Measurements from ENCODE around the gene UNC5B. TPM values are rescaled to one million over a fixed set of nuclear protein-coding genes. Genes with fewer than 3 reads are reported as not detected.

The UNC5B gene
- total RNA-seq, 2 experiments from 2014 or later: 0.08 to 0.15 TPM

DNA sequence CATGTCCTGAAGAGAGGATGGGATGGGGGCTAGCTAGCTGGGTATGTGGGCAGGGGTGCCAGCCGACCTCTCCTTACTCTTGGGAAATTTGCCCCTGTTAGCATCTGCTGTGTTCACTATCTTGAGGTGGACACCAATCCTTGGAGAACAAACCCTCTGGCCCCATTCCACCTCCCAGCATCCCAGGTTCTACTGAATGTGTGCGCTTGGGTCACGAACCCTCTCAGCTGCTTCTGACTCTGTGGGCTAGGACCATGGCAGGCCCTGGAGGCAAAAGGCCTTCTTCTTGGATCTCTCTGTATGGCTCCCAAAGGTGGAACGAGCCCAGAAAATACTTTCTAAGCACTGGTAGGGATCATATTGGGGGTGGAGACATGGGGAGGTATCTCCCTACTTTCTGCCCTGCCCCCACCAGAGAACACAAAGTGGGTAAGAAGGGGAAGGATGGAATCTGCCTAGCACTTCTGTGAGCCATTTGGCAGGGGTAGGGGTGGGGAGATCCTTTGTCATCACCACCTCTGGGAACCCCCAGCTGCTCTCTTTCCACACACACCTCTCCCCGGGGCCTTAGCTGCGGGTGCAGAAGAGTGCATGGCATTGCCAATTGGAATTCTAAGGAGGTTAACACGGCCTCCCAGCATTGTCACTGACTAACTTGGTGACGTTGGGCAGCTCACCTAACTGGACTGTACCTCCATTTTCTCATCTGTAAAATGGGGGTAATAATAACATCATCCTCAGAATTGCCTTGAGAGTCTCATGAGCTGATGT is 7.7 kb downstream of the UNC5B start:
- ChIA-PET CTCF (no interaction called here), POLR2A (interaction anchor here (0.5 kb wide), 1 partner anchor 239 kb away, joined by 4 read pairs; no protein-coding TSS in a partner anchor)

DNA sequence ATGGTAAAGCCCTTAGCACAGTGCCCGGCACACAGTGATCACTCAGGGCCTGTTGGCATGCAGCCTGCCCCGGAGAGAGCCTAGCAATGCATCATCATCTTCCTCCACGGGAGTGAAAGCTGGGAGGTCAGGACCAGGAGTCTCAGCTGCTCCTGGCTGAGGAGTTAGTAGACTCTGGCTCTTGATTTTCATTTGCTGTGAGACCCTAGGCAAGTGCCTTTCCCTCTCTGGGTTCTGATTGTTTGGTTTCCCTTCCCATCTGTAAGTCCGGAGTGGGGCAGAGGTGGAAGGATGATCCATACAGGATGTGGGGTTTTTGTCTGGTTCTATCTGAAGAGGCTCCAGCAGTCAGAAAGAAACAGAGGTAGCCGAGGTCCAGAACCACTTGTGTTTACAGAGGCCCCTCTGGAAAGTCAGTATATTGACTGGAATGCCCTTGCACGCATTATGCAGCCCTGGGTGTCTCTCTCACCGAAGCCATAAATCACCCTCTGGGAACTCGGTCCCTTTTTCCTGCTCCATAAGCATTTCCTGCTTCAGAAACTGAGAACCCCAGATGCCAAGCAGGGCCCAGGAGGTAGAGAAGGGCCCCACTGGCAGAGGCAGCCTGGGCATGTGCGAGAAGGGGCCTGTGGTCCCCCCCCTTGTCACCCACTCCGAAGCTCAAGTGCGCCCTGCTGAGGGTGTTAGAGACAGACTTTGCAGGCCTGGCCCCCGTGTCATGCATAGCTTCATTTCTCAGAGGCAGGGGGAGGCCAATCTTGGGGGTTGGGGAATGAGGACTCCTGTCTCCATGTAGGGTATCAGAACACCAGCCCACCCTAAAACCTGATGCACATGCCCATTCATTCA is 8.5 kb downstream of the UNC5B start:
- POLR2A ChIA-PET: interaction anchor here (0.5 kb wide), 1 partner anchor 240 kb away, joined by 4 read pairs; no protein-coding TSS in a partner anchor
- CTCF ChIA-PET: no interaction called here

DNA sequence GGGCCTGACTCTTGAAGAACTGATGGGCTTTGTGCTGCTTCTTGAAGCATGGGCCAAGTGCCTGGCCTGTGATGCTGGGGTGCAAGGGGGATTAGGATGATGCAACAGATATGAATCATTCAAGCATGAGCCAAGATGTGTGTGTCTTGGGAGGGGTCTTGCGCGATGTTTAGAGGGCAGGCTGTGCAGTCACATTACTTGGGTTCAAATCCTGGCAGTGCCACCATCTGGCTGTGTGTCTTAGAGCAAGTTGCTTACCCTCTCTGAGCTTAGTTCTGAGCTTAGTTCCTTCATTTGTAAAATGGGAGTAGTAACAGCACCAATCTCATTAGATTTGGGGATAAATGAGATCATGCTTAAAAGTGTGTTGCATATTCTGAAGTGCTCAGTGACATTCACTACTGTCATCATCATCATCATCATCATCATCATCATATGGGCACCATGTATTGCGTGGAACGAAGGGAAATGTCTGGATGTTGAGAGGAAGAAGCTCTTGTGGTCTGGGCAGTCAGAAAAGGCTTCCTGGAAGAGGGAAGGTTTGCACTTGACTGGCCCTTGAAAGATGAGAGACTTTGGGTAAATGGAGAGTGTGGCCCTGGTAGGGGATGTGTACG is 9.3 kb downstream of the UNC5B start:
- ChIA-PET POLR2A (no interaction called here), CTCF (no interaction called here)

DNA sequence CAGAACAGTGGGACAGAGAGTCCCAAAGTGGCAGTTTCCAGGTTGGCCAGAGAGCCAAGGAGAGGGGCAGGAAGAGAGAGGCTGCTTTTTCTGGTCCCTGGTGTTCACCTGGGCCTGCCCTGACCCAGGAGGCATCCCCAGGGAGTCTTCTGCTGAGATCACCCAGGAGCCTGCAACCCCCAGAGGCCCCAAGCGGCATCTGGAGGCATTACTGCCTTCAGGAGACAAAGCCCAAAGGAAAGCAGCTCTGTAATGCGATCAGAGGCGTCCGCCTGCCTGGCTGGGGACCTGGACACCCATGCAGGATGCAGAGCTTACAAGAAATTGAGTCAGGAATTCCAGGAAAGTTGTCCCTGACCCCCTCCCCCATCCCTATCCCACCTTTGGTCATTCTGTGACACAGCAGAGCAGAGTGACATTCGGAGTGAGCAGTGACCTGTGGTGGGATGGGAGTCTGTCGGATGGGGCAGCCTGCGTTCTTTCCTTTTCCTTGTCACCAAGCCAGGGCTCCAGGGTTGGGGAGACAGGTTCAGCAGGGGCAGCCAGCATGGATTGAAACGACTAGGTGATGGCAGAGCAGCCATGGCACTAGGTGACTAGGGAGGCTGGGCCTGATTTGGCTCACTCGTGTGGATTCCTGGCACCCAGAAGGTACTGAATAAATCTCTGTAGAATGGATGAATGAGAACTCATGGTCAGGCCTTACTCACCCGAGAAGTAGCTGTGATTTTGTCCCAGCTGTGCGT is 10.4 kb downstream of the UNC5B start:
- POLR2A ChIA-PET: no interaction called here

DNA sequence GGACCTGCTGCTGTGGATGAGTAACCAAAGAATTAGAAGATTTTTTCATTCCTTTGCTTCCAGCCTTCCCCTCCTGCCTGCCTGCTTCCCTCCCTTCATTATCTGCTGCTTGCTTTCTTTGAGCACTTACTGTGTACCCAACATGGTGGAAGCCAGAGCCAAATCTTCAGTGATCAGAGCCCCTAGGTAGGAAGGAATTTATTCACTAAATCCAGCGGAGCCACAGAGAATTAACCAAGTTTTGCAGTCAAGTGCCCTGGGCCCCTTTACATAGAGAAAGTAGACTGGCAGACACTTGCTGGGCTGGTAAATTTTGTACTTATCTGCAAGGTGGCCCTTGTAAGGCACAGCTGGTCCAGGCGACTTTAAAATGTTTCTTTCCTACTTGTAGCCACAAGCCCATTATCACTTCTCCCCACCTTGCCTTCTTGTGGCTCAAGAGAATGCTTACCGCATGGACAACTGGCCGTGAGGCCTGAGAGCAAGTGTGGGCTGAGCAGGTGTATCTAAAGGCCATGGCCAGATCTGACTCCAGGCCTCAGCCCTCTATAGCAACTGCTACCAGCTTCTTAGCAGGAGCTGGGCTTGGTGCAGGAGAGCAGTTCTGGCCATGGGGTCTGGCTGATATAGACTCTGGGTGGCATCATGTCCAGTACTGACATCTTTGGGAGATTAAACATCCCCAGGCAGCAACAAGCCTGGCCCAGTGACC is 11.1 kb downstream of the UNC5B start:
- POLR2A ChIA-PET: no interaction called here
- CTCF ChIA-PET: no interaction called here

More for the DNA sequence above, 10.4 kb downstream of the UNC5B start:
- CTCF ChIA-PET: no interaction called here

DNA sequence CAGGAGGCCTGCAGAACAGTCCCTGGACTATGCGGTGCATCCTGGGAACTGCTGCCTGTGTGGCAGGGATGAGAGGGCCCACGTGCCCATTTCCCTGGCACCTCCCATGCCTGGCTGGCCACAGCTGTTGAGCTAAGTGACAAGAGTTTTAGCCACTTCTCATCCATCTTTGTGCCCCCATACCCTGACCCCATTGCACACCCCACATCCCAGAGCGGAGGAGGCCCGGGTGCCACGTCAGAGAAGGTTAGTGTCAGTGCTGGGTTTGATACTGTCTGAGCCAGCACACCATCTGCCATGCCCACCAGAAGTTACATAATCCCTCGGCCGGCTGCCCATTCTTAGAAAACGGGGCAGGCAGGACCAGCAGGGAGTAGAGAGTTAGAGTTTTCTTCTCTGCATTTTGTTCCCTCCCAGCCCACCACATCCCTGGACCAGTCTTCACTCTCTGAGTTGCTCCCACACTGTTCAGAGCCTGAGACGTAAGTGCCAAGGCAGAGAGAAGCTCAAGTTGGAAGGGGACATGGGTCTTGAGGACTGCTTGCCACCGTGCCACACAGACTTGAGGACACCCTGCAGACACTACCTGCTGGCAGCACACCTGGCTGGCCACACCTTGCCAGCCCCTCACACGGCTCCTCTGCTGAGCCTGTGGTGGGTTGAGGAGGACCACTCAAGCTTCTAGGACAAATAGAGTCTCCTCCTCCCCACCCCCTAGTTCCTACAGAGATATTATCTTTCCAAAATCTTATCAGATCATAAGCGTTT is 13.1 kb downstream of the UNC5B start:
- CTCF ChIA-PET: no interaction called here
- POLR2A ChIA-PET: no interaction called here

DNA sequence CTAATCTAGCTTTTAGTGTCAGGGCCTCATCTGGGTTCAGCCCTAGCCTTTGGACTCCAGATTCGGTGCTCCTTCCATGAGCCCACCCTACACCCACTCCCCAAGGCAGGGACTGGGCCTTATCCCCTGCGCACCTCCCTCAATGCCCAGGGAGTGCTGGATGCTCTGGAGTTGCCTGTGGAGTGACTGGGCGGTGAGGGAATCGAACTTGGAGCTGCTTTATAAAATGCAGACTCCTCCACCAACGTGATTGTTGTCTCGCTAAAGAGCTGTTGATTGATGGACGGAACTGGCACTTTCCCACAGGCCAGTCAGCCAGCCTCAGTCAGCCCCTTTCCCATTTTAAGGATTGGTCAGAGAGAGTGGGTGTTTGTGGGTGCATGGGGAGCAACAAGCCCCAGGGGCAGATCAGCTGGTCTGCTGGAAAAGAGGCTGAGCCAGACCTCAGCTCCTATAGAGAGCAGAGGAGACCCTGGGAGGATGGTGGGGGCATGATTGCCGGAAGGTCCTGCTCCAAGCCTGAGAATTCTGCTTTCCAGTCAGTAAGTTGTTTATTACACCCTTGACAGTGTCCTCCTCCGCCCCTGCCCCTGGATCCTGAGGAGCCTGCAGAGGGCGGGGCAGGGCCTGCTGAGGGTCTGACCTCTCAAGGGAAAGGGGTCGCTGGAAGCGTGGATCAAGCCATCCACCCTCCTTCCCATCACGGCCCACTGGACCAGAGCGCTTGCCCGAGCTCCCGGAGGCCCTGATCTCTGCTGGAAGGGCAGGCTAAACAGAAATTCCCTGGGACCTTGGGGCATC is 16.7 kb downstream of the UNC5B start:
- ChIA-PET POLR2A (no interaction called here), CTCF (no interaction called here)

DNA sequence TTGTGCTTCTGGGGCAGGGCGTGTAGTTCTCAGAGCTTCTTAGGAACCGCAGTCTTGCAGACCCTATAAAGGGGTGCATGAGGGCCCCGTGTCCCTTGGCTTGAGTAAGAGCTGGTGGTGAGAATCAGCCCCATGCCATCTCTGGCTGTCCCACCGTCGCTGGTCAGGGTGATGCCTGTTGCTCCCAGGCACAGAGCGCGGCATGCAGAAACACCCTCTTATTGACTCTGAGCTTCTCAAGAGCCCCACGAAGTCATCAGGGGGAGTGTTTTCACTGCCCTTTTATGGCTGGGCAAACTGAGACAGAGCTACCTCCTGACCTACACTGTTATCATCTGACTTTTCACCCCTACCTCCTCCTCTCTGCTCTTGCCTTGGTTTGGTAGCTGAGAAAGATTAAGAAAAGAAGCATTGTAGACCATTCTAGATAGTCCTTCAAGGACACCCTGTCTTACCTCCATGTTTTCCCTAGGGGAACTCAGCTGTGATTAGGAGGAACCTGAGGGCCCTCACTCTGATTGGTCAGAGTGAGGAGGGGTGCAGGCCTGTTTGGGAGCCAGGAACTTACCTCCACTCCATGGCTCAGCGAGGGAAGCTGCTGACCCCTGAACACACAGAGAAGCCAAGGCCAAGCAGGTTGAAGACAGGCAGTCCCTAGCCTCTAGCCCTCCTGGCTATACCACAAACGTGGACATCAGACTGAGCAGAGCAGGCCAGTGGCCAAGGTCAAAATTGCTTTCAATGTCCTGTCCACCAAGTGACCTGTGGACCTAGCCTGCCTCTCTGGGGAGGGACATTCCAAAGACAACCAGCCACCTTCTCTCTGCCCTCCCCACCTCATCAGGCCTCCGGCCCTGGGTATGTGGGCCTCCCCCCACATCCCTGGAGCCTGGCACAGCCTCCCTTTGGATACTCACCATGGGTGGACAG is 17.6 kb downstream of the UNC5B start:
- ChIA-PET CTCF (no interaction called here), POLR2A (no interaction called here)

DNA sequence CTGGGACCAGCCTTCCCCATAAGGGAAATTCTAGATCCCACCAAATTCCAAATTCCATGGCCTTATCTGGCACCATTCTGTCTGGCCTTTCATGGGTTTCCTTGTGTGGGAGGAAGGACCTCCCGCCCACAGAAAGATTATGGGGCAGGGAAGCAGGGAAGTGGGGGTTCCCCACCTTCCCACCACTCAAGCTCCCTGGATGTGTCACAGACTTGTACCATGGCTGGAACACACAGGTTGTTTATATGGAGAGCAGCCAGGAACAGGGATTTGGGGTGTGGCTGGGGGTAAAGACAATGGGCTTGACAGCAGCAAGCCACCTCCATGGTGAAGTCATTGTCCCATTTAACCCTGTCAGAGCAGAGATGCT is 18.3 kb downstream of the UNC5B start:
- POLR2A ChIA-PET: no interaction called here
- CTCF ChIA-PET: no interaction called here

DNA sequence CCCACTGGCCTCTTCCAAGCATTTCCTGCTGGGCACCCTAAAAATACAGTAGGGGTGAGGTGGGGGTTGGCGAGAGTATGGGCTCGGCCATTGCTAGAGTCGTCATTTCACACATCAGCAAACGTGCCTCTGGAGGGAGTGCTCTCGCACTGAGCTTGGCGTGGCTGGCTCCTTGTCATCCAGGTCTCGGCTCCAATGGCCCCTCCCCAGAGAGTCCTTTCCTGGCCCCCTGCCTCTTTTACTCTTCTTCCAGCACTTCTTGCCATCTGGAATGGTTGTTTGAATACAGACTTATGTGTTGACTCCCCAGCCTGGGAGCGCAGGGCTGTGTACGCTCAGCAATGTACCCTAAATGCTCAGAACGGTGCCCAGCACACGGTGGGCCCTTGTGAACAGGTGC is 18.8 kb downstream of the UNC5B start:
- ChIA-PET POLR2A (no interaction called here), CTCF (no interaction called here)

DNA sequence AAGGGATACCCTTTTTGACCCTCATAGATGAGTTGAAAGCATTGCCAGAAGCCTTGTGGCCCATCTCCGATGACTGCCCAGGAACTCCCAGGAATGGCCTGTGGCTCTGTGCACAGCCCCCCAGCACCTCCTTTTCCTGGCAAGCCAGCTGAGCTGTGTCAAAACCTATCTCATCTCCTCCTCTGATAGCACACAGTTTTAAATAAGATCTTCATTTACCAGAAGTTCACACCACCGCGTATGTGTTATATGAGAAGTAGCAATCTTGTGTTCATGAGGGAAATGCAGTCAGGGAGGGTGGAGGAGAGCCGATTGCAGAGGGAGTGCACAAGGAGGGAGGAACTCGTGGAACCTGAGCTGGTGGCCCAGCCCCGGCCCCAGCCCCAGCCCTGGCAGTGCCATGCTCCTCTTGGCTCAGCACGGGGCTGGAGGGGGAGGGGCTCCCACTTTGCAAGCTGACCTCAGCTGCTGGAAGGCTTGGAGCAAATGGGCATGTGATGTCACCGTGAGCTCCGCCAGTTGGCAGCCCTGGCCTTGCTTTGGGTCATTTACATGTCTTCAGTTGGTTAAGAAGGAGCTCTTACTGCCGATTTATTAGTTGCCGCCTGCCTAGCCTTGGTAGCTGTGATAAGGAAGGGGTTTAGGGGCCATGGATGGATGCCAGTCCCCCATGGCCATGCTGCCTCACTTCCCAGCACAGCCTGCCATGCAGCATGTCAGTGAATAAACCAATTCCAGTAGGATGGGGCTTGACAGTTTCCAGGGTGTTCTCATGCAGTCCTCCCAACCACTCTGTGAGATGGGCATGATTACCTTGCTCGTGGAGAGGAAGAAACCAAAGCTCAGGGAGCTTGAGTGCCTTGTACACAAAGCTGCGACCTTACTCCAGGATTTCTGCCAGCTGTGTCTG is 20.0 kb downstream of the UNC5B start:
- CTCF ChIA-PET: no interaction called here
- POLR2A ChIA-PET: no interaction called here

DNA sequence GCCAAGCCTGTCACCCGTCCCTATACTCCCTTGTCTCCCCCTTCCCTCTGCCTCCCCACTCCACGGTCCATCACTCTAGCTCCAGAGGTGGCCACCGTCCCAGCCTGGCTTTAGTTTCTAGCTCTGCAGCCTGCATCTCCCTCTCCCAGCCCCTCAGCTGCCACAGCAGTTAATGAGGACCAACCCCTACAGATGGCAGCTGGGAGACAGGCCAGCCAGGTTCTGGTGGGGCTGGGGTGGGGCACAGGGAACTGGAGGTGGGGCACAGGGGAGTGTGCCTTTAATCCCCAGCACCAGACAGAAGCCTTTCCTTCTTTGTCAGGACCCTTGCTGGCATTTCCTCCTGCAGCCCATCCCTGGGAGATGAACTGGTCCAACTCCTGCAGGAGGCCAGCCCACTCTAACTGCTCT is 21.1 kb downstream of the UNC5B start:
- ChIA-PET CTCF (no interaction called here), POLR2A (no interaction called here)

DNA sequence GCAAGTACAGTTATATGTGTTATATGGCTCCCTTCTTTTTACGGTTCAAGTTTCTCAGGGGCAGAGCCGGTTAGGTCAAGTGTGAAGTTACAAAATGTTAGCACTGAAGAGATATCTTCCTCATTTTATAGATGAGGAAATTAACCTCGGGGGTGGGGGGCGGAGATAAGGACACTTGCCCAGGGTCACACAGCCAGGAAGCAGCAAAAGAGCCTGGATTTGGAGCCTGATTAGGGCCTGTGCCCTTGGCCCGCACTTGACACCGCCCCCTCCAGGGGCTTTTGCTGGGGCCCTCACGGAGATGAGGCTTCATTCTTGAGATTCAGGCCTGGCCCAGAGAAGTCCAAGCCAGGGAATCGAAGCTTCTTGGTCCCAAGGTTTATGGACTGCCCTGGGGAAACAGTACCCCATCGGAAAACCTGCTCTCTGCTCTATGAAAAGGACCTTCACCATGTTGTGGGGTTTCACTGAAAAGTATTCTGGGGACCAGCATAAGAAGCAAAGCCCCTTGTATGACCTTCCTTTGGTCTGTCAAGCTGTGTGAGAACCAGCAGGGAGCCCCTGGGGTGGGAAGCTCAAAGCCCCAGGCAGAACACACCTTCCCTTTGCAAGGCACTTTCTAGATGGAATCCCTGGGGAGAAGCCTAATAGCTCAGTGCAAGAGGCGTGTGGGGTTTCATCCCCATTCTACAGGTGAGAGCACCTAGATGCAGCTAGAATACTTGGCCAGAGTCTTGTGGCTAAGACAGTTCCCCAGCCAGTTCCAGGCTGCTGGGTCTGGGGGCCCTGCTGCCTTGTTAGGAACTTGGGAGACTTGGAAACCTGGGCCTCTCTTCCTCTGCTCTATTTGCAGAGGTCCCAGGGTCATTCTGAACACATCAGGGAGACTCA is 21.9 kb downstream of the UNC5B start:
- ChIA-PET POLR2A (no interaction called here), CTCF (no interaction called here)

DNA sequence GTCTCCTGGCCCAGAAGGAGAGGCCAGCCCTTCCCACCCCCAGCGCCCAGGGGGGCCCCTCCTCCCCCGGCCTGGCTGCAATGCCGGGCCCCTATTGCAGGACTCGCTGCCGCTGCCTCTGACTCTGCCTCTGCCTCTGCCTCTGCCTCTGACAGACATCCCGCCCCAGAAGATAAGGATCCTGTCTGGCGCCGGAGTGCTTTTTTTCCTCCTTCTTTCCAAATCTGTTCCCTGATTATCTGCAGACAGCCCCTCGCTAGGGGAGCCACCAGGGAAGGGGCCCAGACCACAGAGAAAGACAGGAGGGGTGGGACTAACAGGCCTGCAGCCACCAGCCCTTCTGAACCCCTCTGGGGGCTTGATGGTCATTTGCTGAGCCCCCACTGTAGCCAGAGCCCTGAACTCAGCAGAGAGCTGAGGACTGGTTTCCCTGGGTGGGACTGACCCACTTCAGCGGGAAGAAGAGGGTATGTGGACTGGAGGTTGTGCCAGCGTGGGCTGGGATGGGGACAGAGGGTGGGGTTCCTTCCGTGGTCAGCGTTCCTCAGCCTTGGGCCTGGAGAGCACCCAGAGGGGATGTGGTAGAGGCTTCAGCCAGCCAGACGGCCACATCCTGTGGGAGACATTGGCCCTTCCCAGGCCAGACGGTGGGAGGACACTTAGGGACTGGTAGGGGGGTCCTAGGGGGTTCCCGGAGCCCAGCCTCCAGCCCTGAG is 22.8 kb downstream of the UNC5B start:
- POLR2A ChIA-PET: no interaction called here
- CTCF ChIA-PET: interaction anchor here (0.8 kb wide), 1 partner anchor 11 kb away, joined by 3 read pairs; no protein-coding TSS in a partner anchor
